ENCODE data around the gene DYNC1LI1. TPM values are rescaled to one million over a fixed set of nuclear protein-coding genes. Genes with fewer than 3 reads are reported as not detected.

DYNC1LI1 gene
- total RNA-seq (2012; rRNA removed), result 33.4 and 35.5 TPM in 2 replicates

GRCh38 chr3:32570421-32571191, at the start of gene DYNC1LI1:
DYNC1LI1 (minus strand) TSS chr3:32570858; CDS start chr3:32570770, 88 bp downstream.
- H3K4me1 ChIP-seq (ENCODE audit: control insufficient read depth, insufficient read depth, low read length), result peaks cover 24% of the 10 kb centered on the region
- peak within 1 kb of the TSS; percentile 99 for H3K9ac ChIP-seq (ENCODE audit: low read depth, low read length)
- H3K4me3 ChIP-seq (ENCODE audit: low read length), result peak within 1 kb of the TSS; percentile 86
- H3K36me3 ChIP-seq (ENCODE audit: insufficient read depth, low read length), result no peaks in the 10 kb centered on the region
- H3K9me3 ChIP-seq (replicated peaks; ENCODE audit: low read length), result no peaks in the 10 kb centered on the region
- no peaks in the 10 kb centered on the region for H3K27me3 ChIP-seq (ENCODE audit: control insufficient read depth, insufficient read depth, low read length)
- peak within 1 kb of the TSS; percentile 89 for H3K4me2 ChIP-seq (ENCODE audit: low read length)

DNA sequence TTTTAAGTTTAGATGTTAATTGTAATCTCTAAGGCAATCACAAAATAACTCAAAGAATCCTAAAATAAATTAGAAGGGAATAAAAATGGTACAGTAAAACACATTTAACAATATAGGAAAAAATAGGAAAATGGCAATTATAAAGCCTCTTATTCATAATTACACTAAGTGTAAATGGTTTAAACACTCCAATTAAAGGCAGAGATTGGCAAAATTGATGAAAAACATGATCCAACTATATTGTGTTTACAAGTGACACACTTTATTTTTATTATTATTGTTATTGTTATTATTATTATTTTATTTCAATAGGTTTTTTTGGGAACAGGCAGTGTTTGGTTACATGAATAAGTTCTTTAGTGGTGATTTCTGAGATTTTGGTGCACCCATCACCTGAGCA, 48.7 kb upstream of the DYNC1LI1 start:
- H3K9me3 ChIP-seq (replicated peaks; ENCODE audit: low read length), result no peaks in the 10 kb centered on the region
- H3K4me1 ChIP-seq (ENCODE audit: control insufficient read depth, insufficient read depth, low read length), result peaks cover 4% of the 10 kb centered on the region
- no peak overlapping the region for H3K4me3 ChIP-seq (ENCODE audit: low read length)
- H3K27me3 ChIP-seq (ENCODE audit: control insufficient read depth, insufficient read depth, low read length), result peaks cover 42% of the 10 kb centered on the region
- no peak overlapping the region for H3K9ac ChIP-seq (ENCODE audit: low read depth, low read length)
- no peaks in the 10 kb centered on the region for H3K36me3 ChIP-seq (ENCODE audit: insufficient read depth, low read length)
- no peak overlapping the region for H3K4me2 ChIP-seq (ENCODE audit: low read length)

DNA sequence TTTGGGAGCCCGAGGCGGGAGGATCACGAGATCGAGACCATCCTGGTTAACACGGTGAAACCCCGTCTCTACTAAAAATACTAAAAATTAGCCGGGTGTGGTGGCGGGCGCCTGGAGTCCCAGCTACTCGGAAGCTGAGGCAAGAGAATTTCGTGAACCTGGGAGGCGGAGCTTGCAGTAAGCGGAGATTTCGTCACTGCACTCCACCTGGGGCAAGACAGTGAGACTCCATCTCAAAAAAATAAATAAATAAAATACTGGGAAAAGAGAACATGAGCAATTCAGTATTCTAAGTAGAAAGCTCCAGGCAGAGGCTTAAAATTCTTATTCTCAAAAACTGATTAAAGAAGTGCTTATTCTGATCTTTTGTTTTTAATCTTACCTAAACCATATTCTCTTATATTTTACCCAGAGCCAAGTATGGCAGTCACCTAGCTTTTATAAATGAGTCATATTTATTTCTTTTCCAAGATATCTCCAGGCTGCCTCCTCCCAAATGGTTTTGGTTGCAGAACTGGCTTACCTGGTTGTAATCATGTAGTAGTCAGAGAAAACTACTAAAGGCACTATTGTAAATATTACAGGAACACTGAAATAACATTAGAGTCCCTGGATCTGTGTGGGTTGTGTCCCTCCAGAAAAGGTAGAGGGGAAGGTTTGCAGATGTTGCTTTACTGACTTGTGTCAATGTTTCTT, 45.8 kb upstream of the DYNC1LI1 start:
- Histone ChIP-seq H3K4me2 (ENCODE audit: low read length) (no peak overlapping the region), H3K4me1 (ENCODE audit: control insufficient read depth, insufficient read depth, low read length) (peaks cover 4% of the 10 kb centered on the region), H3K27me3 (ENCODE audit: control insufficient read depth, insufficient read depth, low read length) (peaks cover 17% of the 10 kb centered on the region), H3K4me3 (ENCODE audit: low read length) (no peak overlapping the region), H3K9me3 (replicated peaks; ENCODE audit: low read length) (no peaks in the 10 kb centered on the region), H3K36me3 (ENCODE audit: insufficient read depth, low read length) (no peaks in the 10 kb centered on the region), H3K9ac (ENCODE audit: low read depth, low read length) (no peak overlapping the region)

GRCh38 chr3:32614956-32615355, 44.3 kb upstream of the DYNC1LI1 start:
- peaks cover 12% of the 10 kb centered on the region for H3K27me3 ChIP-seq (ENCODE audit: control insufficient read depth, insufficient read depth, low read length)
- no peaks in the 10 kb centered on the region for H3K9me3 ChIP-seq (replicated peaks; ENCODE audit: low read length)
- H3K4me2 ChIP-seq (ENCODE audit: low read length), result no peak overlapping the region

GRCh38 chr3:32613183-32613582, 42.5 kb upstream of the DYNC1LI1 start:
- H3K36me3 ChIP-seq (ENCODE audit: insufficient read depth, low read length), result no peaks in the 10 kb centered on the region
- no peak overlapping the region for H3K9ac ChIP-seq (ENCODE audit: low read depth, low read length)
- no peak overlapping the region for H3K4me2 ChIP-seq (ENCODE audit: low read length)
- peaks cover 4% of the 10 kb centered on the region for H3K4me1 ChIP-seq (ENCODE audit: control insufficient read depth, insufficient read depth, low read length)
- peaks cover 20% of the 10 kb centered on the region for H3K27me3 ChIP-seq (ENCODE audit: control insufficient read depth, insufficient read depth, low read length)
- no peak overlapping the region for H3K4me3 ChIP-seq (ENCODE audit: low read length)
- H3K9me3 ChIP-seq (replicated peaks; ENCODE audit: low read length), result no peaks in the 10 kb centered on the region

More at GRCh38 chr3:32614956-32615355, 44.3 kb upstream of the DYNC1LI1 start:
- H3K4me3 ChIP-seq (ENCODE audit: low read length), result no peak overlapping the region
- H3K4me1 ChIP-seq (ENCODE audit: control insufficient read depth, insufficient read depth, low read length), result peaks cover 4% of the 10 kb centered on the region
- no peak overlapping the region for H3K9ac ChIP-seq (ENCODE audit: low read depth, low read length)
- no peaks in the 10 kb centered on the region for H3K36me3 ChIP-seq (ENCODE audit: insufficient read depth, low read length)

- Histone ChIP-seq H3K4me3 (ENCODE audit: low read length) (no peak overlapping the region), H3K9me3 (replicated peaks; ENCODE audit: low read length) (no peaks in the 10 kb centered on the region), H3K27me3 (ENCODE audit: control insufficient read depth, insufficient read depth, low read length) (peaks cover 25% of the 10 kb centered on the region), H3K4me1 (ENCODE audit: control insufficient read depth, insufficient read depth, low read length) (peaks cover 4% of the 10 kb centered on the region), H3K9ac (ENCODE audit: low read depth, low read length) (no peak overlapping the region), H3K4me2 (ENCODE audit: low read length) (no peak overlapping the region), H3K36me3 (ENCODE audit: insufficient read depth, low read length) (no peaks in the 10 kb centered on the region)
Observed at GRCh38 chr3:32612547-32612946, 41.9 kb upstream of the DYNC1LI1 start.

DNA sequence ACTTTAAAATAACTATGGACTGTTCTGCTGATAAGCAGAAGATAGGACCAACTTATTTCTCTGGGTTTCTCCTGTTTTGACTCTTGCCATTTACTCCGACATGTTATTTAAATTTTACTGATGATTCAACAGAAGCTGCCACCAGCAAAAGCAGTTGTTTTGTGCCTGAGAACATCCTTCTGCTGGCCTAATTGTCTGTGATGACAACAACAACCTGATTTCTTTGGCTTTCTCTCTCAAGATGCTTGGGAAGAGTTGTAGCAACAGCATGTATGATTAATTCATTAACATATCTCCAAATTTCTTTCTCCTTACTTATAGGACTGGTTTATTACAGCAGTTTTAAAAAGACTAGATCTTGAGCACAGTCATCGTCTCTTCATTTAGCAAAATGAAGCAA, 36.9 kb upstream of the DYNC1LI1 start:
- H3K4me2 ChIP-seq (ENCODE audit: low read length), result no peak overlapping the region
- H3K9ac ChIP-seq (ENCODE audit: low read depth, low read length), result no peak overlapping the region
- H3K36me3 ChIP-seq (ENCODE audit: insufficient read depth, low read length), result no peaks in the 10 kb centered on the region
- H3K27me3 ChIP-seq (ENCODE audit: control insufficient read depth, insufficient read depth, low read length), result peaks cover 46% of the 10 kb centered on the region
- no peaks in the 10 kb centered on the region for H3K9me3 ChIP-seq (replicated peaks; ENCODE audit: low read length)
- no peaks in the 10 kb centered on the region for H3K4me1 ChIP-seq (ENCODE audit: control insufficient read depth, insufficient read depth, low read length)
- no peak overlapping the region for H3K4me3 ChIP-seq (ENCODE audit: low read length)

DNA sequence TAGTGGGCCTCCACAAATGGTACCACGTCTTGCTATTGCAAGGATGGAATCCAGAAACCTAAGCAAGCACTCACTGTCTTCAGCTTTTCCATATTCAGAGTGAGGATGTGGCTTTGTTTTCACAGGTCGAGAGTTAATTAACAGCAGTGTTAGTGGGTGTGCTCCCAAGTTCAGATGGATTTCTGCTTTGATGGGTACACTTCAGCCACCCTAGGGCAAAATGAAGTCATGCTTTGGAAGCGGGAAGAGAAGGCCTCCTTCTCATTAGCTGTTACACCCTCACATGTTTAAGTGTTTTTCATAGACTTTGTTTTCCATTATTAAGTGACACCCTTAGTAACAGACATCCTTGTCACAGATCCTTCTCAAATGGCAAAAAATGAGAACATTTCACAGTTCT, 36.3 kb upstream of the DYNC1LI1 start:
- H3K9me3 ChIP-seq (replicated peaks; ENCODE audit: low read length), result no peaks in the 10 kb centered on the region
- no peaks in the 10 kb centered on the region for H3K4me1 ChIP-seq (ENCODE audit: control insufficient read depth, insufficient read depth, low read length)
- no peaks in the 10 kb centered on the region for H3K36me3 ChIP-seq (ENCODE audit: insufficient read depth, low read length)
- no peak overlapping the region for H3K4me2 ChIP-seq (ENCODE audit: low read length)
- H3K9ac ChIP-seq (ENCODE audit: low read depth, low read length), result no peak overlapping the region
- H3K4me3 ChIP-seq (ENCODE audit: low read length), result no peak overlapping the region
- peaks cover 50% of the 10 kb centered on the region for H3K27me3 ChIP-seq (ENCODE audit: control insufficient read depth, insufficient read depth, low read length)

- Histone ChIP-seq H3K4me1 (ENCODE audit: control insufficient read depth, insufficient read depth, low read length) (no peaks in the 10 kb centered on the region), H3K27me3 (ENCODE audit: control insufficient read depth, insufficient read depth, low read length) (peaks cover 56% of the 10 kb centered on the region), H3K9ac (ENCODE audit: low read depth, low read length) (no peak overlapping the region), H3K36me3 (ENCODE audit: insufficient read depth, low read length) (no peaks in the 10 kb centered on the region), H3K9me3 (replicated peaks; ENCODE audit: low read length) (no peaks in the 10 kb centered on the region), H3K4me3 (ENCODE audit: low read length) (no peak overlapping the region), H3K4me2 (ENCODE audit: low read length) (no peak overlapping the region)
Observed at GRCh38 chr3:32606277-32606676, 35.6 kb upstream of the DYNC1LI1 start.

GRCh38 chr3:32603064-32603463, 32.4 kb upstream of the DYNC1LI1 start:
- Histone ChIP-seq H3K36me3 (ENCODE audit: insufficient read depth, low read length) (no peaks in the 10 kb centered on the region), H3K27me3 (ENCODE audit: control insufficient read depth, insufficient read depth, low read length) (peaks cover 52% of the 10 kb centered on the region), H3K9ac (ENCODE audit: low read depth, low read length) (no peak overlapping the region), H3K4me3 (ENCODE audit: low read length) (no peak overlapping the region), H3K4me1 (ENCODE audit: control insufficient read depth, insufficient read depth, low read length) (no peaks in the 10 kb centered on the region), H3K9me3 (replicated peaks; ENCODE audit: low read length) (no peaks in the 10 kb centered on the region), H3K4me2 (ENCODE audit: low read length) (no peak overlapping the region)

DNA sequence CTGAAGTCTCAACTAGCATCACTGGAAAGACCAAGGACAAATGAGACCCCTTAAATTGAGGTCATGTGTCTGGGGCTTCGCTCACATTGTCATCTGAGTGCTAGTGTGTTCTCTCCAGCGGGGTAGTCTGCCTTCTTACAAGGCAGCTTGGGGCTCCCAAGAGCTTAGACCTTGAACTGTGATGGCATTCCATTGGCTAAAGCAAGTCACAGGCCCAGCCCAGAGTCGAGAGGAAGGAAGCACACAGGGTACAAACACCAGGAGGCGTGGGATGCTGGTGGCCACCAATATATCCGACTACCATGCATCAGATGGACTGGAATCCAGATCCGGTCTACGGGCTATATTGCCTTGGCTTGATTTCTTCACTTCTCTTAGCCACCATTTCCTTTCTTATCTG, 31.5 kb upstream of the DYNC1LI1 start:
- Histone ChIP-seq H3K27me3 (ENCODE audit: control insufficient read depth, insufficient read depth, low read length) (peaks cover 50% of the 10 kb centered on the region), H3K4me2 (ENCODE audit: low read length) (no peak overlapping the region), H3K36me3 (ENCODE audit: insufficient read depth, low read length) (no peaks in the 10 kb centered on the region), H3K9me3 (replicated peaks; ENCODE audit: low read length) (no peaks in the 10 kb centered on the region), H3K4me1 (ENCODE audit: control insufficient read depth, insufficient read depth, low read length) (no peaks in the 10 kb centered on the region), H3K4me3 (ENCODE audit: low read length) (no peak overlapping the region), H3K9ac (ENCODE audit: low read depth, low read length) (no peak overlapping the region)
